Peyer's patch (tissue), 4 donors: ENCODE measurements around the gene ADH7.

Experiments used
- CTCF ChIP-seq, 6 experiments: fragments of 450-650 bp in 4 of 6; fragments of 200-600 bp in 2 of 6; sonication (generic) in 1 of 6; IDR thresholded peaks; one replicate each; pipeline ENCODE4 v1.5.1; 2017 to 2019; ENCODE audit warnings: antibody characterized with exemption in 6 of 6, mild to moderate bottlenecking in 3 of 6, moderate library complexity in 1 of 6
- POLR2A ChIP-seq, 2 donors: fragments of 450-650 bp; IDR thresholded peaks; one replicate each; pipeline ENCODE4 v1.5.1; 2017; ENCODE audit warnings: antibody characterized with exemption in 2 of 2, mild to moderate bottlenecking in 2 of 2, moderate library complexity in 2 of 2

DNA sequence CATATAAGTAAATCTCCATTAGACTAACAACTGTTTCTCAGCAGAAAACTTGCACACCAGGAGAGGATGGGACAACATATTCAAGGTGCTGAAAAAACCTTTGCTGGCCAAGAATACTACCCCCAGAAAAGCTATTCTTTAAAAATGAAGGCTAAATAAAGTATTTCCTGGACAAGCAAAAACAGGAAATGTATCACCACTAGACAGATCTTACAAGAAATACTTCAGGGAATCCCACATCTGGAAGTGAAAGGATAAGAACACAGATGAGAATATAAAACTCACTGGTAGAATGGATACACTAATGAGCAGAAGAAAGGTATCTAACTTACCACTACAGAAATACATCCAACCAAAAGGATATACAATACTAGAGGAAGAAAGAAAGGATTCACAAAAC lies 55.6 kb downstream of the ADH7 start:
- TF ChIP-seq CTCF (IDR thresholded peaks at IDR 0.05): no peak
- no peak for TF ChIP-seq POLR2A (IDR thresholded peaks at IDR 0.05)
